Heart left ventricle (tissue), 16 donors: Measurements from ENCODE around the gene KCTD17. TPM values are rescaled to one million over a fixed set of nuclear protein-coding genes. Genes with fewer than 3 reads are reported as not detected.
A peak's percentile ranks its signal among the peaks of the same experiment; 100 is the strongest.

Experiments used
- ATAC-seq, 4 donors: fragments of 200-7000 bp; cut with Tn5 transposase; one replicate each; pipeline ENCODE4 v1.9.1; 2020 to 2022; ENCODE audit warnings: moderate library complexity in 4 of 4, mild to moderate bottlenecking in 3 of 4, moderate number of reproducible peaks in 1 of 4
- DNase-seq, 5 donors: peaks; one replicate each; pipeline ENCODE4 v3.0.0-alpha.2; 2020
- H3K27ac ChIP-seq, 12 donors: fragments of 200-600 bp; sonication (generic) in 4 of 12; one replicate each; pipeline versions ENCODE4 v1.5.0 to v1.8.0; 2016 to 2022; ENCODE audit warnings: mild to moderate bottlenecking in 2 of 12
- H3K27me3 ChIP-seq, 9 donors: fragments of 200-600 bp; sonication (generic) in 2 of 9; one replicate each; pipeline versions ENCODE4 v1.5.1 to v1.8.0; 2016 to 2022; ENCODE audit warnings: mild to moderate bottlenecking in 3 of 9
- H3K36me3 ChIP-seq, 9 donors: fragments of 200-600 bp; sonication (generic) in 2 of 9; one replicate each; pipeline versions ENCODE4 v1.5.0 to v1.8.0; 2018 to 2022; ENCODE audit warnings: mild to moderate bottlenecking in 2 of 9
- H3K4me1 ChIP-seq, 12 donors: fragments of 200-600 bp; sonication (generic) in 4 of 12; one replicate each; pipeline versions ENCODE4 v1.5.0 to v1.8.0; 2016 to 2022; ENCODE audit warnings: mild to moderate bottlenecking in 3 of 12
- H3K4me3 ChIP-seq, 12 donors: fragments of 200-600 bp; sonication (generic) in 4 of 12; one replicate each; pipeline versions ENCODE4 v1.5.0 to v1.8.0; 2017 to 2022; ENCODE audit warnings: mild to moderate bottlenecking in 9 of 12, moderate library complexity in 4 of 12
- H3K9me3 ChIP-seq, 12 donors: fragments of 200-600 bp; sonication (generic) in 4 of 12; one replicate each; pipeline versions ENCODE4 v1.5.0 to v1.8.0; 2016 to 2022; ENCODE audit warnings: mild to moderate bottlenecking in 1 of 12
- CTCF ChIP-seq, 12 donors: fragments of 200-600 bp; sonication (generic) in 4 of 12; IDR thresholded peaks; one replicate each; pipeline versions ENCODE4 v1.5.0 to v1.8.0; 2018 to 2022; ENCODE audit warnings: antibody characterized with exemption in 12 of 12, mild to moderate bottlenecking in 5 of 12
- POLR2A ChIP-seq, 2 donors: fragments of 450-650 bp; IDR thresholded peaks; one replicate each; pipeline ENCODE4 v1.6.1; 2017; ENCODE audit warnings: antibody characterized with exemption in 2 of 2, mild to moderate bottlenecking in 2 of 2, moderate library complexity in 2 of 2
- WGBS, 4 donors: extraction: QIAGEN DNeasy Blood & Tissue Kit in 2 of 4; methylation state at CpG; one replicate each; pipeline versions ENCODE4 v1.1.5 to v1.1.7; 2013 to 2018; 5-methylcytosine and 5-hydroxymethylcytosine counted together
- intact Hi-C, 10 donors: fragments of 100-400 bp; cut with DNase I; formaldehyde crosslinking; loops; one replicate each; pipeline versions ENCODE4 v1.11.1 to v1.14.2; 2022
- polyA plus RNA-seq, 2 donors: library from polyadenylated mRNA; stranded (reverse); fragments of 200-250 nt; gene quantifications; one replicate each; pipeline ENCODE4 v1.2.3, GENCODE V29; 2013
- total RNA-seq, 9 donors: library from RNA; depleted of rRNA in 2 of 9; stranded (reverse); fragments of >200 nt in 2 of 9; fragmentation: NEBNext Ultra II Directional in 3 of 9; extraction: Animal tissue kit (Norgen Biotek cat#: 25700) in 3 of 9; gene quantifications; one replicate each; pipeline versions ENCODE4 v1.1.0 to v1.2.4, GENCODE V29; 2016 to 2023
- donor health status: ischemic (EF 13 %, LVEDD 7.1; RV severe dilation, severe dysfunction).
- donor health status: healthy with polysubstance abuse.
- donor health status: DM: no; HTN: yes; CAD: no.
- donor health status: DM: no; HTN: no; CAD: no.
- donor health status: ischemic (EF 25% LVEDD 6.9; RV normal size, moderate dysfunction).
- donor health status: ischemic (EF 25% LVEDD 5.7; RV mildly dilated, moderate dysfunction).
- donor health status: healthy.
- donor health status: DM: yes; HTN: yes; CAD: no.
- donor health status: ischemic (EF 35%, LVEDD 5.7; RV mildly dilated, moderate dysfunction).
- donor health status: nonischemic (EF 11% LVEDD 7.7; RV severe dilation, severe dysfunction).
- donor health status: DM: yes; HTN: yes; CAD: no.
- donor health status: PGD.
- donor health status: ischemic (EF 29% LVEDD 5.4; RV normal size, mild dysfunction).
- donor health status: nonischemic (EF 23%, LVEDD 6.1; RV moderate dilation, normal function).

The KCTD17 gene
- total and polyA plus RNA-seq, 11 donors, result 10.8 to 62.0 (median 17.3) TPM

- Histone ChIP-seq H3K36me3 (no peaks in the 10 kb centered on the region), H3K4me3 (no peak overlapping the region), H3K27me3 (peaks cover 0 to 29% (median 5%) of the 10 kb centered on the region in 9 donors), H3K9me3 (no peaks in the 10 kb centered on the region), H3K27ac (no peak overlapping the region), H3K4me1 (no peaks in the 10 kb centered on the region)
- WGBS, 4 donors, result 63 to 77% (median 72%) methylated on average over 11 to 12 of the region's 12 CpGs
- no peak for DNase-seq
- TF ChIP-seq CTCF (IDR thresholded peaks at IDR 0.05), result no peak
- TF ChIP-seq POLR2A (IDR thresholded peaks at IDR 0.05), result no peak
- peak in 2 of 4 donors; percentile 9 to 10 for ATAC-seq
- intact Hi-C loops, result no loop called here
Measured at GRCh38 chr22:37112084-37112728, 60.7 kb downstream of the KCTD17 start.

Other genes with a start within 250 kb of the KCTD17 start
- gene PVALB, start 234.7 kb upstream of the KCTD17 start, total RNA-seq, result not detected
- not detected for gene PVALB, start 234.7 kb upstream of the KCTD17 start, polyA plus RNA-seq
- gene NCF4, start 190.7 kb upstream of the KCTD17 start, total RNA-seq, result 10 to 100 TPM in 2 of 9 donors, 1 to 10 TPM in 7; 1.9 to 33.3 (median 4.5) TPM
- gene NCF4, start 190.7 kb upstream of the KCTD17 start, polyA plus RNA-seq, result 1 to 10 TPM; 3.4 to 5.9 TPM
- gene CSF2RB, start 138.1 kb upstream of the KCTD17 start, total RNA-seq, result 10 to 100 TPM in 1 of 9 donors, 1 to 10 TPM in 8; 1.5 to 39.4 (median 2.3) TPM
- 1 to 10 TPM in 1 of 2 donors, under 1 TPM in 1; 0.69 to 1.4 TPM for gene CSF2RB, start 138.1 kb upstream of the KCTD17 start, polyA plus RNA-seq
- gene TST, start 32.3 kb upstream of the KCTD17 start, total RNA-seq, result 100 to 1,000 TPM in 2 of 9 donors, 10 to 100 TPM in 7; 35.8 to 143 (median 58.1) TPM
- gene TST, start 32.3 kb upstream of the KCTD17 start, polyA plus RNA-seq, result 10 to 100 TPM; 57.3 to 89.8 TPM
- 100 to 1,000 TPM in 2 of 9 donors, 10 to 100 TPM in 7; 27.5 to 157 (median 52.9) TPM for gene MPST, start 32.0 kb upstream of the KCTD17 start, total RNA-seq
- 100 to 1,000 TPM; 133 to 134 TPM for gene MPST, start 32.0 kb upstream of the KCTD17 start, polyA plus RNA-seq
- gene TMPRSS6, start 58.0 kb downstream of the KCTD17 start, total RNA-seq, result under 1 TPM in 1 of 9 donors, not detected in 8; 0.91 TPM
- gene TMPRSS6, start 58.0 kb downstream of the KCTD17 start, polyA plus RNA-seq, result not detected
- 1 to 10 TPM in 2 of 9 donors, under 1 TPM in 6, not detected in 1; 0.09 to 8.7 (median 0.38) TPM for gene IL2RB, start 98.2 kb downstream of the KCTD17 start, total RNA-seq
- under 1 TPM; 0.24 to 0.38 TPM for gene IL2RB, start 98.2 kb downstream of the KCTD17 start, polyA plus RNA-seq
- gene C1QTNF6, start 136.5 kb downstream of the KCTD17 start, total RNA-seq, result 10 to 100 TPM in 1 of 9 donors, 1 to 10 TPM in 6, under 1 TPM in 2; 0.31 to 11.9 (median 1.4) TPM
- 1 to 10 TPM in 1 of 2 donors, under 1 TPM in 1; 0.99 to 3.0 TPM for gene C1QTNF6, start 136.5 kb downstream of the KCTD17 start, polyA plus RNA-seq
- under 1 TPM in 1 of 9 donors, not detected in 8; 0.07 TPM for gene SSTR3, start 160.7 kb downstream of the KCTD17 start, total RNA-seq
- not detected for gene SSTR3, start 160.7 kb downstream of the KCTD17 start, polyA plus RNA-seq
- 10 to 100 TPM in 2 of 9 donors, 1 to 10 TPM in 7; 1.4 to 60.5 (median 3.8) TPM for gene RAC2, start 192.5 kb downstream of the KCTD17 start, total RNA-seq
- 1 to 10 TPM; 1.3 to 4.6 TPM for gene RAC2, start 192.5 kb downstream of the KCTD17 start, polyA plus RNA-seq
- 10 to 100 TPM in 2 of 9 donors, 1 to 10 TPM in 7; 2.5 to 57.8 (median 4.4) TPM for gene CYTH4, start 230.8 kb downstream of the KCTD17 start, total RNA-seq
- gene CYTH4, start 230.8 kb downstream of the KCTD17 start, polyA plus RNA-seq, result 1 to 10 TPM; 2.4 to 2.5 TPM